CMK (cell line): ENCODE data around the gene AOC3.

Experiments
- DNase-seq: peaks from one replicate; pipeline ENCODE4 v3.0.0-alpha.2; 2010; ENCODE audit warnings: low read depth

The AOC3 gene, protein sequence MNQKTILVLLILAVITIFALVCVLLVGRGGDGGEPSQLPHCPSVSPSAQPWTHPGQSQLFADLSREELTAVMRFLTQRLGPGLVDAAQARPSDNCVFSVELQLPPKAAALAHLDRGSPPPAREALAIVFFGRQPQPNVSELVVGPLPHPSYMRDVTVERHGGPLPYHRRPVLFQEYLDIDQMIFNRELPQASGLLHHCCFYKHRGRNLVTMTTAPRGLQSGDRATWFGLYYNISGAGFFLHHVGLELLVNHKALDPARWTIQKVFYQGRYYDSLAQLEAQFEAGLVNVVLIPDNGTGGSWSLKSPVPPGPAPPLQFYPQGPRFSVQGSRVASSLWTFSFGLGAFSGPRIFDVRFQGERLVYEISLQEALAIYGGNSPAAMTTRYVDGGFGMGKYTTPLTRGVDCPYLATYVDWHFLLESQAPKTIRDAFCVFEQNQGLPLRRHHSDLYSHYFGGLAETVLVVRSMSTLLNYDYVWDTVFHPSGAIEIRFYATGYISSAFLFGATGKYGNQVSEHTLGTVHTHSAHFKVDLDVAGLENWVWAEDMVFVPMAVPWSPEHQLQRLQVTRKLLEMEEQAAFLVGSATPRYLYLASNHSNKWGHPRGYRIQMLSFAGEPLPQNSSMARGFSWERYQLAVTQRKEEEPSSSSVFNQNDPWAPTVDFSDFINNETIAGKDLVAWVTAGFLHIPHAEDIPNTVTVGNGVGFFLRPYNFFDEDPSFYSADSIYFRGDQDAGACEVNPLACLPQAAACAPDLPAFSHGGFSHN

DNA sequence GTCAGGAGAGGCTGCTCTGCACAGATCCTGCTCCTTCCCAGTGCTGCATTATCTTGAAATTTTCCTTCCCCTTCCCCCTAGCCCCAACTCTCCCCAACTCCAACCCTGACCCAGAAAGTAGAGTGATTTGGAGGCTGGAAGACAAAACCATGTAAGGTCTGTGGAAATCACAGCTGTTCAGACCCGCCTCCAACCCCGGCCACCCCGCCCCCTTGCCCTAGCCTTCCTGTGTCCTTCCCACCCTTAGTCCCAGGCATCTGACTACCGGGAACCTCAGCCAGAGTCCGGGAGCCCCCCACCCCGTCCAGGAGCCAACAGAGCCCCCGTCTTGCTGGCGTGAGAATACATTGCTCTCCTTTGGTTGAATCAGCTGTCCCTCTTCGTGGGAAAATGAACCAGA, at the start of gene AOC3:
Gene AOC3 (plus strand): TSS at position 246 of the 400 bp plus-strand sequence. CDS start 145 bp downstream, at position 391.
- no peak for DNase-seq

- DNase-seq = no peak
Measured at GRCh38 chr17:42803074-42803883, 47.7 kb upstream of the AOC3 start.

DNA sequence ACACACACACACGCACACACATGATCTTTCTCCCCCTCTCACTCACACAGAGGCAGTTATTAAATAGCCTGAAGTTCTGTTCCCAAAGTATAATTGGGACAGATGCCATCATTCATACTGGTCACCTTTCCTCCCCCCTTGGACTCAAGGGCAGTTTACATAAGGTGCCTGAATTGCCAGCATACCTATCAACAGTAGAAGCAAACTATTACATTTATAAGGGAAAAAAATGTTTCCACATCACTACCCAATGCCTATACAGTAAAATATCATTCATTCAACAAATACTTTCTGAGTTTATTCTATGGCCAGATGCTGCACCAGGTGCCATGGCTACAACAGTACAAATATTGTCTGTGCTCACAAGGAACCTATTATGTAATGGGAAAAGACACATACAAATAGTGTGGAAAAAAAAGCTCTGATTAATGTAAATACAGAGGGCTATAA, 46.1 kb upstream of the AOC3 start:
- no peak for DNase-seq

DNA sequence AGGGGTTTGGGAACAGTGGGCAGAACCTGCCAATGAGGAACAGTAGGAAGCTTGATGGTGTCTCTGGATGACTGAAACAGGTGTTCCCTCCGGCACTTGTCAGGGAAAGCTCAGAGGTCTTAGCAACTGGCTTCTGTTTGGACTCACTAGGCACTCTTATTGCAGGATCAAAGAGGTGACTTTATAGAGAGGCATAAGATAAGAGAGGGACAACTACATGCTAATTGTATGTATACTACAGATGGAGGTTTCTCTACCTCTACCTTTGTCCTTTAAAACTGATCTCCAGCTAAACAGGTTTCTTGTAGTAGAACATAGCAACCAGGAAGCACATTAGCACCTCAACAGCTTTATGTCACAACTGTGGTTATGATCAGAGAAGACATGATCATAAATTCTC, 44.8 kb upstream of the AOC3 start:
- DNase-seq = no peak

DNA sequence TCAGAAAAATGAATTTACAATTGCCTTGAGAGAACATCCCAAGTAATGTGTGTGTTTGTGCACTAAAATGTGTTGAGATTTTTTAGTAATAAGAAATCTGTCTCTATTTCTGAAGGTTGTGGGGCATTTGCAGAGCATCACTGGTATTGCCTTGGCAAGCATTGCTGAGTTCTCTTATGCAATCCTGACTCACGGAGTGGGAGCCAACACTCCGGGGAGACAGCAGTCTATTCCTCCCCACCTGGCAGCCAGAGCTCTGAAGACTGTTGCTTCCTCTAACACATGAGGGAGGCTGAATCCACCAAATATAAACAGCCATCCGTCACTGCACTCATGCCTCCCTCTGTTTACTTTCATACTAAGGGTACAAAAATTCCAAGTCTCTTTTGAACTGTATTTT, 41.7 kb upstream of the AOC3 start:
- DNase-seq = no peak

GRCh38 chr17:42814633-42815399, 36.2 kb upstream of the AOC3 start:
- DNase-seq = no peak

GRCh38 chr17:42817866-42818265, 33.1 kb upstream of the AOC3 start:
- no peak for DNase-seq

DNA sequence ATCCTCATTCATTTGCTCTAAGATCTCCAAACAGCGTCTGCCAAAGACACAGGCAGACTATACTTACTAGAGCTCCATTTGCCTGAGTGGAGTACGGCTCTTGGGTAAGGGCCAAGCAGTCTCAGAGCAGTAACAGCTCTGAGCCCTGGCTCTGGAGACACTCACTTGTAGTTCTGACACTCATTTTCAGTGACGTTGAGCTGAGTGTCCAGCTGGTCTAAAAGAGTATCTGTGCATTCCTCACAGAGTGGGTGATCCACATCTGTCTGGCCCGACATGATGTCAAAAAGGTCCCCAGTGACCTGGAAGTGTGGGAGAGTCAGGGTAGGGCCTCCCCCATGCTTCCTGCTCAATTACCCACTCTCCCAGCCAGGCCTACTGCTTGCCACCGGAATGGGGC, 32.6 kb upstream of the AOC3 start:
- DNase-seq = no peak

GRCh38 chr17:42819939-42820535, 31.0 kb upstream of the AOC3 start:
- no peak for DNase-seq

GRCh38 chr17:42821176-42821575, 29.8 kb upstream of the AOC3 start:
- DNase-seq = no peak

- DNase-seq = no peak
Measured at GRCh38 chr17:42827472-42827871, 23.5 kb upstream of the AOC3 start.

DNA sequence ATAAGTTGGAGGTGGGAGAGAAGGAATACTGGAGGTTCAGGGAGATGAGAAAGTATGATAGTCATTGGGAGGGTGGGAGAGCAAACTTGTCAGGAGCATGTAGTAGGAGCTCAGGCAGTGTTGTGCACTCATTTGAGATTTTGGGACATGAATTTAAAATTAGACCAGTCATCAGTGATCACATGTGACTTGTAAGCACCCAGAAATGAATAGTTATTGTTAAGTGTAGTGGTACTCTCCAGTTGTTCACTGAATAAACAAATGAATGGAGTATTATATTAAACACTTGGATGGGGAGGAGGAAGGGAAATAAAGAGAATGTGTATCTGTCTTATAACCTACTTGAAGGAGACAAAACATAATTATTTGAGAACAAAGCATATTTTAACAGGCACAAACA, 20.0 kb upstream of the AOC3 start:
- no peak for DNase-seq

GRCh38 chr17:42832213-42832933, 18.6 kb upstream of the AOC3 start:
- no peak for DNase-seq

DNA sequence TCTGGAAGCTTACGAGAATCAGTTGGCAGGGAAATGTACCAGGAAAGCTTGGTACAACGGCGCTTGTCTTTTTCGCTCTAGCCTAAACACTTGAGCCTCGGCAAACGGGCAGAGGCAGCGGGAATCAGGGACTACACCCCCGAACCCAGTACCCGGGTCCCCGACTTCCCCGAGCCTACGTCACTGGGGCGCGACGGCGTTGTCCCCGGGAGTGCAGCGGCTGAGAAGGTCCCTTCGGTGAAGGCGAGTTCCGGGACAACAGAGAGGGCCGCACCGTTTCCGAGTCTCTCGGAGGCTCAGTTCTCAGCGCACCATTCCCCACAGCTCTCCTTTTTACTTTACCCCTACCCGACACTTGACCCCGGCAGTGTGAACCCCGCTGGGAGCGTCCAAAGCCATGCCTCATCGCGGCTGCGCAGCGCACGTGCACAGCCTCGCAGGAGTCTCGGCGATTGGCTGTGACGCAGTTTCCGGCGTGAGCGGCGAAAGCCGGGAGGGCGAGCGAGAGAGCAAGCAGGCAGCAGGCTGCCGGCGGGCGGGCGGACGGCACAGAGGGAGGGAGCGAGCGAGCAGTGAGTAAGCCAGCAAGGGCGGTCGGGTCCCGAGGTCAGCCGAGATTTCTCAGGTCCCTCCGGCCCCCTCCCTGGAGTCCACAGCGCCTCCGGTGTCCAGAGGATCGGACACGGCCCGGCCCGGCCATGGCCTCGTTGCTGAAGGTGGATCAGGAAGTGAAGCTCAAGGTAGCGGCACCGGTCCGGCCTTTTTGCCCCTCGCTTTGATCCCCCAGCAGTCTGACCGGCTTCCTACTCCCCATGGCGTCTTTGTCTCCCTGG, 17.8 kb upstream of the AOC3 start, which contains the start of gene PSME3:
Gene PSME3 (plus strand): TSS at position 464 of the 833 bp plus-strand sequence. CDS start 235 bp downstream, at position 699.
- peak; percentile 46 for DNase-seq

DNA sequence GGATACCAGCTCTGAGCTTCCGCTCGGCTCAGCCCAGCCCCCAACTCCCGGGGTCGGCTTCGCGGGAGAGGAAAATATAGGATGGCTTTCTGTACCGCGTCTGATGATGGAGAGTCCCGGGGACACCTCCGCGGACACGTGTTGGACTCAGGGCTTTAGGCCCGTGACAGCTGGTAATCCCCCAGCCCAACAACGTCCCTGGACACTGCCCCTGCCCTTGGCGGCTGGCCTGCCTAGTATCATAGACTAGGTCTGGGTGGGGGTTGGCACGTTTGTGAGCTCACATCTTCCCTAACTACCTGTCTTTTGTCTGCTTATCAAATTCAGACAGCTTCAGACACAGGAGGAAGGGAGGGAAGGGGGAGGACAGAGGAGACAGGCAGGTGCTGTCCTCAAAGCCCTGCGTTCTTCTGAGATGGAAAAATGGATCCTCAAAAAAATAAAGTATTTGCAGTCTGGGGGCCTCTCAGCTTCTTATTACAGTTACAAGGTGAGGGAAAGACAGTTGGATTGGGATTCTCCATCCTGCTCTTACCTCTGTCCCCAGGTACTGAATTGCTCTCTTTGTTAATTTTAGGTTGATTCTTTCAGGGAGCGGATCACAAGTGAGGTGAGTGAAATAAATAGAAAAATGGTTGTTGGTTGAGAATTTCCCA, 17.1 kb upstream of the AOC3 start:
- no peak for DNase-seq

GRCh38 chr17:42835732-42836131, 15.3 kb upstream of the AOC3 start:
- no peak for DNase-seq

DNA sequence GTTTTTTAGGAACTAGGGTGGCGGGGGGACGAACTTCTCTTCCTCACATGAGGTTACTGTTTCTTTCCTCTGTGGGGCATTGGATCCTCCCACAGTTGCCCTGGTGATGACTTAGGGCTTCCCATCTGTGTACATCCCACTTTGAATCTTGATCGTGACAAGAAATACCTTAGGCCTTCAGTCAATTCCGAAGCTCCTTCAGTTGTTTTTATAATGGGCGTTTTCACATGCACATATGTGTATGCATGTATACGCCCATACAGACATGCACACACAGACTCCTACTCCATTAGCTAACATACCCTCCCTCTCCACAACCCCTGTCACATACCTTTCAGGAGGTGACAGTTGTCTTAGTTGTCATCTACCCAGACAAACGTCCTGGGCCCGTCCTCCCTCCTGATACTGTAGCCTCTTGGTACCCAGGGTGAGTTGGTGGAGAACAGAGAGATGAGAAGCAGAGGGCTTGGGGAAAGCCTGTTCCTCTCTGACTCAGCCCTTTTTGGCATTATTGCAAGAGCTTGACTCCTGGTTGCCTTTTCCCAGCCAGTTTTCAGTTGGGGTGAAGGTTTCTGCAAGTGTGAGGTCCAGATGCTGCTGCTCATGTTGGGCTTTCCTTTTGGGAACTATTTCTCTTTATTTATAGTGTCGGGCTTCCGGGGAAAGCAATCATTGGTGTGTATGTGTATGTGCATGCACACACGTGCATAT, 8.9 kb upstream of the AOC3 start:
- no peak for DNase-seq

DNA sequence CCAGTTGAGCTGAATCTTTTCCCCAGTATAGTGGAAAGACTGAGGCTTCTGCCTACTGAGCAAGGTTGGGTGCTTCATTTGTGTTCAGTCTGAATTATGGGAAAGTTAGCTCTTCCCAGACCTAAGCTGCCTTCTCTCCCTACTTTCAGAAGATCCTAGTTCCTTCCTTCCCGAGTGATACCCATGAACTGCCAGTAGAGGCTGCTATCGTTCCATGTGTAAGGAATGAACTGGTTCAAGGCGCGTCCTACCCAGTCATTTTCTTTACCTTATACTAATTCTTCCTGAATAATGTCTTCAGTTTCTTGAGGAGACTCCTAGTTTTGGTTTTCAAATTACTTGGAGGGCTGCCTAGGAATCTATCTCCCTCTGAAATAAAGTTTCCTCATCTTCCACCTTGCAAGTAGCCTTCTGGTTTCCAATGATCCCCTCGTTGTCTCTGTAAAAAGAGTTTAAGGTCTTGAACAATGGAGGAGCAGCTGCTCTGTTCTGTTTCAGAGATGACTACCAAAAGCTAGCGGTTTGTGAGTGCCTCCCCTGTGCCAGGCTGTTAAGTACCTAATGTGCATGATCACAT, 7.6 kb upstream of the AOC3 start:
- DNase-seq = no peak
